H1 (cell line): ENCODE results near the gene TNFRSF14. TPM values are rescaled to one million over a fixed set of nuclear protein-coding genes. Genes with fewer than 3 reads are reported as not detected.

ENCODE experiments used
- CEBPB ChIP-seq: IDR thresholded peaks from 2 replicates; pipeline ENCODE4 v1.6.1; 2012; ENCODE audit warnings: low read depth, low read length
- CREB1 ChIP-seq: IDR thresholded peaks from 2 replicates; pipeline ENCODE4 v1.6.1; 2012; ENCODE audit warnings: inconsistent platforms
- GTF2F1 ChIP-seq: IDR thresholded peaks from 2 replicates; pipeline ENCODE4 v1.6.1; 2012; ENCODE audit warnings: low read depth, low read length, improper control_type of control experiment, borderline replicate concordance
- JUND ChIP-seq: IDR thresholded peaks from 2 replicates; pipeline ENCODE4 v1.6.1; 2011; ENCODE audit warnings: mild to moderate bottlenecking, improper control_type of control experiment, low read length
- KDM5A ChIP-seq: fragments of 200-600 bp; IDR thresholded peaks from 2 replicates; pipeline ENCODE4 v1.7.1; 2012; ENCODE audit warnings: mild to moderate bottlenecking, low read length, inconsistent platforms, mixed read lengths
- PHF8 ChIP-seq: fragments of 200-600 bp; sonication (generic); conservative IDR thresholded peaks from 2 replicates; pipeline ENCODE4 v1.7.1; 2012; ENCODE audit warnings: low read depth, mild to moderate bottlenecking, inconsistent platforms, low read length, moderate library complexity
- TBP ChIP-seq: IDR thresholded peaks from 2 replicates; pipeline ENCODE4 v1.6.1; 2011; ENCODE audit warnings: low read depth, low read length, improper control_type of control experiment
- YY1 ChIP-seq: IDR thresholded peaks from 2 replicates; pipeline ENCODE4 v1.6.1; 2011; ENCODE audit warnings: low read depth, mild to moderate bottlenecking, low read length
- polyA plus RNA-seq, 7 experiments: library from polyadenylated mRNA; depleted of rRNA in 3 of 7; stranded (reverse) in 5 of 7; unstranded in 2 of 7; fragments of >200 nt in 5 of 7; fragments of 200-250 nt in 2 of 7; gene quantifications; 1 replicate in 5 of 7; 2 replicates in 1 of 7; 4 replicates in 1 of 7; pipeline versions ENCODE4 v1.2.1 to v1.2.3, GENCODE V29; 2011 to 2013; ENCODE audit warnings: missing spikeins in 2 of 7, mixed read lengths in 2 of 7
- total RNA-seq: library from RNA; stranded (reverse); fragmentation: NEBNext Ultra II Directional; extraction: Animal tissue kit (Norgen Biotek cat#: 25700); gene quantifications from 2 replicates; pipeline ENCODE4 v1.2.1, GENCODE V29; 2021

TNFRSF14 gene
- total and polyA plus RNA-seq, 2 of the 8 experiments (the other 6 are each of a cell fraction or from before 2014, with no cell fraction given), result 0.36 to 0.50 TPM

GRCh38 chr1:2604156-2604843 is 48.1 kb downstream of the TNFRSF14 start (continued):
- TF ChIP-seq KDM5A (no peak), JUND (no peak), PHF8 (no peak), YY1 (no peak), CEBPB (no peak), CREB1 (no peak), GTF2F1 (no peak), TBP (no peak)
